Measurements from ENCODE around the gene BABAM2.
"Not testable (repeated sequence)": the region's sequence is repeated elsewhere in the genome, so short reads cannot be mapped to it uniquely, and the experiment has no call there.

The BABAM2 gene

DNA sequence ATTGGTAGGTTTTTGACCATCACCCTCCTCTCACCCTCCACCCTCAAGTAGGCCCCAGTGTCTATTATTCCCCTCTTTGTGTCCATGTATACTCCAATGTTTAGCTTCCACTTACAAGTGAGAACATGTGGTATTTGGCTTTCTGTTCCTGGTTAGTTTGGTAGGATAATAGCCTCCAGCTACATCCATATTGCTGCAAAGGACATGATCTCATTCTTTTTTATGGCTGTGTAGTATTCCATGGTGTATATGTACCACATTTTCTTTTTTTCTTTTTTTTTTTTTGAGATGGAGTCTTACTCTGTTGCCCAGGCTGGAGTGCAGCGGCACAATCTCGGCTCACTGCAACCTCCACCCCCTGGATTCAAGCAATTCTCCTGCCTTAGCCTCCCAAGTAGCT, 88.2 kb downstream of the BABAM2 start:
- DNase-seq (ENCODE audit: low read depth): not testable (repeated sequence)

GRCh38 chr2:27980242-27980641, 89.7 kb downstream of the BABAM2 start:
- no peak for DNase-seq (ENCODE audit: low read depth)

DNA sequence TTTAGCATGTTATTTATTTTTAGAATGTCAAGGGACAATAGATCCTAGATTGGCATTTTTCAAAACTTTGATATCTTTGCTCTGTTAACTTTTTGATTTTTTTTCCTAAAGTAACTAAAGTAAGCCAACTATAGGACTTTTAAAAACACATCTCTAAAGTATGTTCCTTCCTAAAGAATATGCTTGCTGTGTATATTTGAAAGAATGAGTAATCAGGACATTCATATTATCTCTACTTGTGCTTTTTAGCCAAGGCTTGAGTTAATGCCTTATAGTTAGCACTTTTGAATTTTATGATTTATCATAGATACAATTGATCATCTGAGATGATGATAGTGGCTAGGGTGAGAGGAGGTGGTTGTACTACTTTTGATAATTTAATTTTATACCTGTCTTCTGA, 93.6 kb downstream of the BABAM2 start:
- DNase-seq (ENCODE audit: low read depth): no peak

DNA sequence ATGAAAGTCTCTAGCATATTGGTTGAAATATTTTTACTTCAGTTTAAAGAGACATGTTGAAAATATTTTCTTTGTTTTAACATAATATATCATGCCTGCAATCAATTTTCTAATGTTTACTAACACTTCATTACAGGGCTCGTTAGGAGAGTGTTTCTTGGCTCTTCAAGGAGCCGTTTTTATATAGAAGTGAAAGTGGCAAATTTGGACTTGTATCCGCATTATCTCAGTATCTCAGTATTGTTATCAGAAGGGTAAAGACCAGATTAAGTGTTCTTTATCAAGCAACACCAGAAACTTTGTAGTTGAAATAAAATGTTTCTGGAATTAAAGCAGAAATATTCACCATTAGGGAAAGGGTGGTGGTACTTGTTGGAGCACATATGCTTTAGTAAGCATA, 97.8 kb downstream of the BABAM2 start:
- DNase-seq (ENCODE audit: low read depth): no peak

- no peak for DNase-seq (ENCODE audit: low read depth)
Measured at GRCh38 chr2:27988718-27989117, 98.2 kb downstream of the BABAM2 start.

DNA sequence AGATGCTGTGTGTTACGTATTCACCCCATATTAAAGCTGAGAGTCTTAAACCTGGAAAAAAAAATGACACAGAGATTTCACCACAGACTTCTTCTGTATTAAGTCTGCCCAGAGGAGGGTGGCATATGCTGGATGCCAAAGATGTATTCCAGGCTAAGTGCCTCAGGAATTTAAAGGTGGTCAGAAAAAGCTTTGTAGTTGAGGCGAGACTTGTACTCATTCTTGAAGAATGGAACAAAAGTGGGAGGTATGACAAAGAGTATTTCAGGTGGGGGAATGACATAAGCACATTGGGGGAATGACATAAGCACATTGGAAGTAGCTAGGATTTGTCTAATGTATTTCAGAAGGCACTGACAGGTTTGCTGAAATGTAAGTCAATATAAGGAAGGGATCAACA, 98.6 kb downstream of the BABAM2 start:
- no peak for DNase-seq (ENCODE audit: low read depth)

- DNase-seq (ENCODE audit: low read depth): no peak
Measured at GRCh38 chr2:27990030-27990590, 99.6 kb downstream of the BABAM2 start.

DNA sequence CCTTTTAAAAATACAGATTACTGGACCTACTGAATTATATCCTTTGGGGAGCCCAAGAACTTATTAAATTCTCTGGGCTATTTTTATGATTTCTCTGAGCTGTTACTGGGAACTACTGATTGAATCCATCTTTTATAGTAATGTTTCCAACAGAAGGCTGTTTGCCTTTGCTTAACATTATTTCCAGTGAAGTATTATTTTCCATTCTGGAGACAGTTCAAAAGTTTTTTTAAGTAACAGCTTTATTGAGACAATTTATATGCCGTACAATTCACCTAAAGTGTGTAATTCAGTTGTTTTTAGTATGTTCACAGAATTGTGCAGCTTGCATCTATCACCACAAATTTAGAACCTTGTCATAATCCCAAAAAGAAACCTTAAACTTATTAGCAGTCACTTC, 100.6 kb downstream of the BABAM2 start:
- DNase-seq (ENCODE audit: low read depth): no peak

GRCh38 chr2:27992787-27993401, 102.4 kb downstream of the BABAM2 start:
- no peak for DNase-seq (ENCODE audit: low read depth)

- no peak for DNase-seq (ENCODE audit: low read depth)
Measured at GRCh38 chr2:27993402-27993787, 102.9 kb downstream of the BABAM2 start.

GRCh38 chr2:27993950-27994728, 103.6 kb downstream of the BABAM2 start:
- DNase-seq (ENCODE audit: low read depth): no peak

DNA sequence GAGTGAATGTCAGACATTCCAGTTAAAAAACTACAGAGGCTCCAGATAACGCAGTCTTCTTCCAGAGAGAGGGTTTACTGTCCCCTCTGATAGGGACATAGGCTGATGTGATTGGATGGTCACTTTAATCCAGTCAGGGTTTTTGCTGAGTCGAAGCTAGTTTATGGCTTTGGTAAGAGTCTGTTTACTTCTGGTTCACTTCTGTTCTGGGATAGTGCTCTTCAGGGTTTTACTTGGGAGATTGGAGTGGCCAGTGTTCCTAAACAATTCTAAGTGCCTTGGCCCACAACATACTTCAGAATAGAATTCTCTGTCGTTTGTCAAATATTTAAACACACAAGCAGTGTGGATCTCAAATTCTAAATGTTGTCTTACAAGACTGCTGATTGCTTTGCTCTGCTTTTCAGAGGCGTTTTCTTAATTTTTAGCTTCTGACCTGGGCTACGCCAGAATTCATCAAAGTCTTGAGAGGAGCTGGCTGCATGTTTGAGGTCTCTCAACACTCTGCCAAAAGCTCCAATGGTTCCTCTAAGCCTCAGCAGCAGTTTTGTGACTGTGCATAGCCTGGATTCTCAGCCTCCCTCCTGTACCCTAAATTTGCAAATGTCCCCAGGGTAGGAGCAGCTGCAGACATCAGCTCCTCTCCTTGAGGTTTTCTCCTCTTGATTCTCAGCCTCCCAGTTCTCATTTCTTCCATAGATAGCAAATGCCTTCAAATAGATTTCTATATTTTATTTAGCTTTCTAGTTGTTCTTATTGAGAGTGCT, 105.8 kb downstream of the BABAM2 start:
- DNase-seq (ENCODE audit: low read depth): no peak

DNA sequence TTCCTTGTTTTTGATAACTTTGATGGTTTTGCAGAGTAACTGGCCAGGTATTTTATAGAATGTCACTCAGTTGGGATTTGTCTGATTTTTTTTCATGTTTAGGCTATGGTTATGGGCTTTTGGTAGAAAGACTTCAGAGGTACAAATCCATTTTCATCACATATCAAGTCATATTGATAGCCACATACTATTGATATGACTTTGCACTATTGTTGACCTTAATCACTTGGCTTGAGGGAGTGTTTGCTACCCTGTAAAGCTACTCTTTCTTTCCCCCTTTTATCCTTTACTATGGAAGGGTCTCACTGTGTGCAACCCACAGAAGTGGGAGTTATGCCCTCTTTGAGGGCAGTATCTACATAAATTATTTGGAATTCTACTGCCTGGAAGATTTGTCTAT, 109.8 kb downstream of the BABAM2 start:
- no peak for DNase-seq (ENCODE audit: low read depth)

DNA sequence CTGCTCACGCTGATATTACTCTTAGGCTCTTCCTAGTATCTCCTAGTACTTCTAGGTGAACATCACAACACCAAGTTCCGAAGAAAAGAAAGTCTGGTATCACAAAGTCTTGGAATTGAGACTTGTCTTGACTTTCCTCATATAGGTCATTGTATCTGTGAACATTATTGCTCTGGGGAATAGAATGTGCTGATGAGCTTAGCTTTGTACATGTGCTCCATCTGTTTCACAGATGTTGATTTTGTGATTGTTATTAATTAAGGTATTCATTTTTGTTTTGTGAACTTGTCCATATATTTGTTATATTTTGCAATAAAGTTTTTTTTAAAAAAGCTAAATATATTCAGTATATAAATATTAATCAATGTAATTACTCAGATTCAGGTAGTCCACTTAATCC, 111.7 kb downstream of the BABAM2 start:
- DNase-seq (ENCODE audit: low read depth): no peak

DNA sequence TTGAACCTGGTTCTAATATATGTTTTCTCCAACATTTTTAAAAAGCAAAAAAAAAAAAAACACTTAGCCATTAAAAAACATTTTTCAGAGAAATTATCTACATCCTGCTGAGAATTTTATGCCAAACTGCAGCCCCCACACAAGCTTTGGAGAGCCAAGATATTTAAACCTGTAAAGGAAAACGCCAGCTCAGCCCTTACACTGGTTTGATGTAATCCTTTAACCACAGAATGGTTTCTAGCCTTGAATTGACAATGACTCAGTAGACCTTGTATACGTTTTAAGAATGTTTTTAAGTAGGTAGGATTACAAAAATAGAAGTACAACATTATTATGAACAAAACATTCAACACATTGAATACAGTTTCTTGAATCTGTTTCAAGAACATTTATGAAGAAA, 113.6 kb downstream of the BABAM2 start:
- no peak for DNase-seq (ENCODE audit: low read depth)

- DNase-seq (ENCODE audit: low read depth): no peak
Measured at GRCh38 chr2:28009732-28010131, 119.2 kb downstream of the BABAM2 start.

GRCh38 chr2:28011322-28011737, 120.8 kb downstream of the BABAM2 start:
- no peak for DNase-seq (ENCODE audit: low read depth)

DNA sequence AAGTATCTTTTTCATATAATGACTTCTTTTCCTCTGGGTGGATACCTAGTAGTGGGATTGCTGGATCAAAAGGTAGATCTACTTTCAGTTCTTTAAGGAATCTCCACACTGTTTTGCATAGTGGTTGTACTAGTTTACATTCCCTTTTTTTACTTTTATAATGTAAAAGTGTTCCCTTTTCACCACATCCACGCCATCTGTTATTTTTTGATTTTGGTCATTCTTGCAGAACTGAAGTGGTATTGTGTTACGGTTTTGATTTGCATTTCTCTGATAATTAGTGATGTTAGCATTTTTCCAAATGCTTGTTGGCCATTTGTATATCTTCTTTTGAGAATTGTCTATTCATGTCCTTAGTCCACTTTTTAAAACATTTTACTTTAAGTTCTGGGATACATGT, 127.9 kb downstream of the BABAM2 start:
- not testable (repeated sequence) for DNase-seq (ENCODE audit: low read depth)

DNA sequence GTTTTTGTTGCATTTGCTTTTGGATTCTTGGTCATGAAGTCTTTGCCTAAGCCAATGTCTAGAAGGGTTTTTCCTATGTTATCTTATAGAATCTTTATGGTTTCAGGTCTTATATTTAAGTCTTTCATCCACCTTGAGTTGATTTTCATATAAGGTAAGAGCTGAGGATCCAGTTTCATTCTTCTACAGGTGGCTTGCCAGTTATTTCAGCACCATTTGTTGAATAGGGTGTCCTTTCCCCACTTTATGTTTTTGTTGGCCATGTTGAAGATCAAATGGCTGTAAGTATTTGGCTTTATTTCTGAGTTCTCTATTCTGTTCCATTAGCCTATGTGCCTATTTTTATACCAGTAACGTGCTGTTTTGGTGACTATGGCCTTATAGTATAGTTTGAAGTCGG, 129.0 kb downstream of the BABAM2 start:
- not testable (repeated sequence) for DNase-seq (ENCODE audit: low read depth)

DNA sequence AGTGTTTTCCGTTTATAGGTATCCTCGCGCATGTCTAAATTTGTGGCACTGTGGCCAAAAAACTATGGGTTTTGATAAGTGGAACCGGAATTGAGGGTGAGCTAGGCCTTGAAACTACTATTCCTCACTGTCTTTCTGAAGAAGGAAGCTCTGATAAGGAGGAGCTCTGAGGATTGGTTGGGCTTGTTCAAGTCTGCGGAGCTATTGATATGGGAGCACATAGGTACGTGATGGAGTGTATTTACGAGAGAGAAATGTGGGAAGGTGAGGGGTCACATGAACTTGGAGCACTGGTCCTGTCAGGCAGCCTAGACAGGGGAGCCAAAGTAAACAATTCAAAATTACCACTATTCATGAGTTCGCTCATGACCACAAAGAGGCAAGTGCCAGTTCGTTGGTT, 131.4 kb downstream of the BABAM2 start:
- no peak for DNase-seq (ENCODE audit: low read depth)

DNA sequence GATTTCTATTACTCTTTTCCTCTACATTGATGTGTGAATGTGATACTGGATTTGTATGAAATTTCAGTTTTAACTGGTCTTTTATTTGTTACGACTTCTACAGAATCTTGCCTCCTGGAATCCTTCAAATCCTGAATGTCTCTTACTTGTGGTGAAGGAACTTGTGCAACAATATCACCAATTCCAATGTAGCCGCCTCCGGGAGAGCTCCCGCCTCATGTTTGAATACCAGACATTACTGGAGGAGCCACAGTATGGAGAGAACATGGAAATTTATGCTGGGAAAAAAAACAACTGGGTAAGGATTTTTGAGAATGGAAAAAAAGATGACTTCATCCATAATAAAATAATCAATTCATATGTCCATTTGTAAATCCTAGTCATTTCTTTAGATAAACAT, 134.6 kb downstream of the BABAM2 start:
- no peak for DNase-seq (ENCODE audit: low read depth)

DNA sequence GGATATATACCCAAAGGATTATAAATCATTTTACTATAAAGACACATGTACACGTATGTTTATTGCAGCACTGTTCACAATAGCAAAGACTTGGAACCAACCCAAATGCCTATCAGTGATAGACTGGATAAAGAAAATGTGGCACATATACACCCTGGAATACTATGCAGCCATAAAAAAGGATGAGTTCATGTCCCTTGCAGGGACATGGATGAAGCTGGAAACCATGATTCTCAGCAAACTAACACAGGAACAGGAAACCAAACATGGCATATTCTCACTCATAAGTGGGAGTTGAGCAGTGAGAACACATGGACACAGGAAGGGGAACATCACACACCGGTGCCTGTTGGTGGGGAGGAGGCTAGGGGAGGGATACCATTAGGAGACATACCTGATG, 135.7 kb downstream of the BABAM2 start:
- DNase-seq (ENCODE audit: low read depth): not testable (repeated sequence)

DNA sequence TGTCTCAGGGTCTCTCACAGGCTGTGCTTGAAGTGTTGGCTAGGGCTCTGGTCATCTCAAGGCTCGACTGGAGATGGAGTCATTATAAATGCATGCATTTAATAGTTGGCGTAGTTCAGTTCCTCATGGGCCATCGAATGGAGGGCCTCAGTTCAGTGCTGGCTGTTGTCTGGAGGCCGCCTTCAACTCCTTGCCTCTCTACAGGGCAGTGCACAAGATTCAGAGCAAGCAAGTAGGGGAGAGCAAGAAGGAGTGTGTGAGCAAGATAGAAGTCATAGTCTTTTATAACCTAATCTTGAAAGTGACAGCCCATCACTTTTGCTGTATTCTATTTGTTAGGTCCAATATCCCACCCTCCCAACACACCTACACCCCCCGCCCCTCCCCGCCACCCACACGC, 137.5 kb downstream of the BABAM2 start:
- no peak for DNase-seq (ENCODE audit: low read depth)

Data from stimulated activated CD8-positive, alpha-beta memory T cell treated with anti-CD3 and anti-CD28 coated beads, Interleukin-12 subunit alpha, Interleukin-12 subunit beta, amount 100 ng/mL, for 4 hours (primary cell).